ENCODE measurements around the gene FANCI. TPM values are rescaled to one million over a fixed set of nuclear protein-coding genes. Genes with fewer than 3 reads are reported as not detected.

Gene FANCI
- total RNA-seq, 4 donors from 2014 or later = 4.4 to 30.1 (median 7.8) TPM

DNA sequence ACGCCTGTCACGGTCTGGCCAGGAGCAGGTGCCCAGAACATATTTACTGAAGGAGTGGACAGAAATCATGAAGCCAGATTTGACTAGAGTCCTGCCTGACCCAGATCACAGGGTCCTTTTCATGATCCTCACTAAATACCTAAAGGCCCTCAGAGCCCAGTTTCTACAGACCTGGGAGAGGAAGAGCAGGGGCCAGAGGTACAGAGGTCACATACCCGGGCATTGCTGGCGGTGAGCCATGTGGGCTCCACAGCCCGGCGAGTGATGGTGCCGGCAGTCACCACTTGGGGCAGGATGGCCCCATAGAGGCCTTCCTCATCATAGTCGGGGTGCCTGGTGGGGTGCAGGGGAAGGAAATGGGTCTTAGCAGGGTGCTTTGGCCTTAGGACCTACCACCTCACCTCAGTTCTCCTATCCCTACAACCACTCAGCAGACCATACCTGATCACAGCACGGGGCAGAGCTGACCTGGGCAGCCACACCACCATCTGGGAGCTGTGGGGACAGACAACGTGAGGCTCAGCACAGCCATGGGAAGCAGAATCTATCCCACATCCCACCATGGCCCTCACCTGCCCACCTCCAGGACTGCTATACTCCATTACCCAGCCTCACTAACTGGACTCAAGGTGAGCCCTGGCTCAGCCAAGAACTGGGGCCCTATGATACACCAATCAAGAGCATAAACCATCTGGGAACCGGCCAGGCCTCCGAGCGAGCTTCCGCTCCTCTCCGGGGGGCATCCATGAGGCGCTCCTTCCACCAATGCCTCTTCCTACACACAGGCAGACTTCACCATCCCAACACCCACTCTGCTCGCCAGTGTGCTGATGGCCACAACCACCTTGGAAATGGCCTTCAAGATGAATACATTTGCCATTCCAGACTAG lies 78.0 kb downstream of the FANCI start:
- TF ChIP-seq, protein P1, sequence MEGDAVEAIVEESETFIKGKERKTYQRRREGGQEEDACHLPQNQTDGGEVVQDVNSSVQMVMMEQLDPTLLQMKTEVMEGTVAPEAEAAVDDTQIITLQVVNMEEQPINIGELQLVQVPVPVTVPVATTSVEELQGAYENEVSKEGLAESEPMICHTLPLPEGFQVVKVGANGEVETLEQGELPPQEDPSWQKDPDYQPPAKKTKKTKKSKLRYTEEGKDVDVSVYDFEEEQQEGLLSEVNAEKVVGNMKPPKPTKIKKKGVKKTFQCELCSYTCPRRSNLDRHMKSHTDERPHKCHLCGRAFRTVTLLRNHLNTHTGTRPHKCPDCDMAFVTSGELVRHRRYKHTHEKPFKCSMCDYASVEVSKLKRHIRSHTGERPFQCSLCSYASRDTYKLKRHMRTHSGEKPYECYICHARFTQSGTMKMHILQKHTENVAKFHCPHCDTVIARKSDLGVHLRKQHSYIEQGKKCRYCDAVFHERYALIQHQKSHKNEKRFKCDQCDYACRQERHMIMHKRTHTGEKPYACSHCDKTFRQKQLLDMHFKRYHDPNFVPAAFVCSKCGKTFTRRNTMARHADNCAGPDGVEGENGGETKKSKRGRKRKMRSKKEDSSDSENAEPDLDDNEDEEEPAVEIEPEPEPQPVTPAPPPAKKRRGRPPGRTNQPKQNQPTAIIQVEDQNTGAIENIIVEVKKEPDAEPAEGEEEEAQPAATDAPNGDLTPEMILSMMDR (IDR thresholded peaks at IDR 0.05; ENCODE audit: low read depth) = no peak

DNA sequence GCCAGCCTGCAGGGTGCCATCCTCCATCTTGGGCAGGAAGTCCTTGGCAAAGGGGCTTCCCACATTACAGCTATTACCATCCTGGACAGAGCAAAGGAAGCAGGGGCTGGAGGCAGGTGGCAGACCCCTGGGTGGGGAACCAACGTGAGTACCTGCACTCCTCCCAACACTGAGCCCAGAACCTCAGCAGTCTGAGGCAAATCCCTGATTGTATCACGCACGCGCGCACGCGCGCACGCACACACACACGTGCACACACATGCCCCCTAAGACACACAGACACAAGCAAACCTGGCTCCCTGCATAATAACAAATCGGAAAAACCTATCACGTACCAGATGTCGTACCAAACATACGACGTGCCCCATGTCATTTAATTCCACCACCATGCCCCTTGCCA lies 79.0 kb downstream of the FANCI start:
- TF ChIP-seq, protein P1 (IDR thresholded peaks at IDR 0.05; ENCODE audit: low read depth) = no peak

DNA sequence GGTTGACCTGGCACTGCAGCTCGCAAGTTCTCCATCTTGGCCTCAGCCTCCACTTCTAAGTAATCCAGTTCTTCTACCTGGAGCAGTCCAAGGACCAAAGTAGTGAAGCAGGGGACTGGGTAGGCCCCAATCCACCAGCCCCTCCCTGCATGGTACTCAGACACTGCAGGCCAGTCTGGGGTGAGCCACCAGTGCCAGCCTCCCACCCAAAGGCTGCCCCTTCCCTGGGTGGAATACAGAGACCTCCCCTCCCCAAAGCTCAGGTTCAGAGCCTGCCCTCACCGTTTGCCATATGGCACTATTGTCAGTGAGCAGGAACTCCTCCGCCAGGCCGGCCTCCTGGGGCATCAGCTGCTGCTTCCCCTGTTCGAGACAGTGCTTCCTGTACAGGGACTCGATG lies 80.0 kb downstream of the FANCI start:
- TF ChIP-seq, protein P1 (IDR thresholded peaks at IDR 0.05; ENCODE audit: low read depth) = no peak

DNA sequence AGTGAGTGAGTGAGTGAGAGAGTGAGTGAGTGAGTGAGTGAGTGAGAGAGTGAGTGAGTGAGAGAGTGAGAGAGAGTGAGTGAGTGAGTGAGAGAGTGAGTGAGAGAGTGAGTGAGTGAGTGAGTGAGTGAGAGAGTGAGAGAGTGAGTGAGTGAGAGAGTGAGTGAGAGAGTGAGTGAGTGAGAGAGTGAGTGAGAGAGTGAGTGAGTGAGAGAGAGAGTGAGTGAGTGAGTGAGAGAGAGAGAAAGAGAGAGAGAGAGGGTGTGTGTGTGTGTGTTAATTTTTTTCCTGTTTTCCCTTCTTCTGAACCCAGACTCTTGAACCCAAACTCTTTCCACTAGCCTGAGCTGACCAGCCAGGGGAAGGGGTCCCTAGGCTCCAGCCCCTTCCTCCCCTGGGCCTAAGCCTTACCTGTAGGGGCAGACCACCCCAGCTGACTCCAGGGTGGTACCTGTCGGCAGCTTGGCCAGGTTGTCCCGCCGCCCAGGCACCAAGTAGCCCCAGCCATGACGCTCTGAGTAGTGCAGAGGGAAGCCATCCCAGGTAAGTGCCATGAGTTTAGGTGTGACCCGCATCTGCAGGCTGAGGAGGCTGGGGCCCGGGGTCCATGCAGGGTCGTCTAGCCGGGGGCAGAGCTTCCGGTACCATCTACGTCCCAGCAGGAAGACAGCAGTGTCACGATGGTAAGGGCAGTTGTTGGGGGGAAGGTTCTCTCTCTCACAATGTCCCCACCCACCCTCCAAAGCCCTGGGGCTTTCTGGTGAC lies 81.4 kb downstream of the FANCI start:
- TF ChIP-seq, protein P1 (IDR thresholded peaks at IDR 0.05; ENCODE audit: low read depth) = no peak

DNA sequence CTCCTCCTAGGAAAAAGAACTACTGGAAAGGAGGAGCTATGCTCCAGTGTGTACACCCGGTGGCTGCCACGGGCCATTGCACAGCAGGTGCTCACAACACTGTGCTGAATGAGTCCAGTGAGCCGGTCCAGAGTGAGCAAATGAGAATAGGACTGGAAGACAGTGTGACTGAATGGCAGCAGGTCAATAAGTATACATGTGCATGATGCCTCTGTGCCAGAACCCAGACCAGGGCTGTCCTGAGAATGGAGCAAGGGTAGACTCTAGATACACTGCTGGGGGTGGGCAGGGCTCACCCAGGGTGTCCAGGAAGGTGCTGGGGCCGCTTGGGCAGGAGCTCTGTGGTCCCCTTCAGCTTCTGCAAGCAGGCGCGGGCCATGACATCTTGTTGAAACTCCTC lies 82.5 kb downstream of the FANCI start:
- TF ChIP-seq, protein P1 (IDR thresholded peaks at IDR 0.05; ENCODE audit: low read depth) = no peak

DNA sequence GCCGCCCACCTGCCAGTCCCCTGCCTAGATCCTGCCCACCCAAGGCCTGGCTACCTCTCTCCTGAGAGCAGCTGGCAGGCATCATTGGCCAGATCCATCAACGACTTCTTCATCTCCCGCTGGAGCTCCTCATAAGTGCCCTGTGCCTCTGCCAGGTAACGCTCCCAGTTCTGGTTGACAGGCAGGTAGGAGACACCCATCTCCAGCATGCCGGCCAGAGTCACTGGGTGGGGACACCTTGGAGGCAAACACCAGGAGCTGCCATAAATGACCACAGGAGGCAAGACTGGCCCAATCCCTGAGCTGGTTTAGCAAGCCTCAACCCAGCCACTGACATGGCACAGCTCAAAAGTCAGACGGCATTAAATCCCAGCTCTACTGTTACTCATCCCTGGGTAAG lies 83.3 kb downstream of the FANCI start:
- TF ChIP-seq, protein P1 (IDR thresholded peaks at IDR 0.05; ENCODE audit: low read depth) = no peak

Data from subcutaneous adipose tissue (tissue), 4 donors.